CD14-positive monocyte (primary cell): ENCODE measurements around the gene PLD6. TPM values are rescaled to one million over a fixed set of nuclear protein-coding genes. Genes with fewer than 3 reads are reported as not detected.
"Not testable (repeated sequence)": the region's sequence is repeated elsewhere in the genome, so short reads cannot be mapped to it uniquely, and the experiment has no call there.

ENCODE experiments used
- DNase-seq, 3 donors: peaks; one replicate each; pipeline ENCODE4 v3.0.0-alpha.2; 2011 to 2022
- H2AFZ ChIP-seq: 2 replicates; pipeline ENCODE4 v1.6.0; 2012; ENCODE audit warnings: mild to moderate bottlenecking, low read depth, low read length, inconsistent platforms; ENCODE audit not compliant: insufficient read depth, poor library complexity, severe bottlenecking
- H3K27ac ChIP-seq, 2 donors: 1 replicate in 1 of 2; 2 replicates in 1 of 2; pipeline ENCODE4 v1.5.1; 2012 to 2013; ENCODE audit warnings: low read length in 2 of 2, control low read depth in 1 of 2, inconsistent platforms in 1 of 2, low read depth in 1 of 2, mild to moderate bottlenecking in 1 of 2
- H3K27me3 ChIP-seq, 2 donors: one replicate each; pipeline versions ENCODE4 v1.6.0 to v1.6.1; 2011 to 2013; ENCODE audit warnings: low read length in 2 of 2; ENCODE audit not compliant: control insufficient read depth in 2 of 2, insufficient read depth in 2 of 2
- H3K36me3 ChIP-seq, 2 donors: replicated peaks in 1 of 2; 1 replicate in 1 of 2; 2 replicates in 1 of 2; pipeline versions ENCODE4 v1.5.1 to v1.6.1; 2012 to 2013; ENCODE audit warnings: low read length in 2 of 2, control low read depth in 1 of 2, inconsistent platforms in 1 of 2, mild to moderate bottlenecking in 1 of 2; ENCODE audit not compliant: insufficient read depth in 2 of 2, control insufficient read depth in 1 of 2
- H3K4me1 ChIP-seq, 2 donors: 1 replicate in 1 of 2; 2 replicates in 1 of 2; pipeline versions ENCODE4 v1.5.1 to v1.6.1; 2012 to 2013; ENCODE audit warnings: low read length in 2 of 2, control low read depth in 1 of 2, inconsistent platforms in 1 of 2, mild to moderate bottlenecking in 1 of 2, moderate library complexity in 1 of 2; ENCODE audit not compliant: insufficient read depth in 2 of 2, control insufficient read depth in 1 of 2
- H3K4me2 ChIP-seq: replicated peaks from 2 replicates; pipeline ENCODE3; 2012; ENCODE audit warnings: low read length, moderate library complexity, mild to moderate bottlenecking; ENCODE audit not compliant: poor library complexity, severe bottlenecking; ENCODE audit errors: extremely low read depth
- H3K4me3 ChIP-seq, 3 experiments: fragments of 200-600 bp in 1 of 3; sonication (generic) in 1 of 3; replicated peaks in 1 of 3; 1 replicate in 2 of 3; 2 replicates in 1 of 3; pipeline ENCODE4 v1.5.1; 2011 to 2013; ENCODE audit warnings: low read length in 3 of 3, mild to moderate bottlenecking in 3 of 3, control low read depth in 2 of 3, low read depth in 2 of 3, inconsistent platforms in 1 of 3, moderate library complexity in 1 of 3
- H3K79me2 ChIP-seq: 2 replicates; pipeline ENCODE4 v1.6.0; 2012; ENCODE audit warnings: mild to moderate bottlenecking, control low read depth, inconsistent platforms, low read length, moderate library complexity; ENCODE audit not compliant: insufficient read depth
- H3K9ac ChIP-seq: 2 replicates; pipeline ENCODE4 v1.6.0; 2017; ENCODE audit warnings: low read length, mild to moderate bottlenecking; ENCODE audit not compliant: insufficient read depth, poor library complexity, severe bottlenecking
- H3K9me3 ChIP-seq, 2 donors: replicated peaks in 1 of 2; 1 replicate in 1 of 2; 2 replicates in 1 of 2; pipeline versions ENCODE4 v1.5.1 to v1.6.1; 2012 to 2013; ENCODE audit warnings: low read length in 2 of 2, control low read depth in 1 of 2; ENCODE audit not compliant: control insufficient read depth in 1 of 2, insufficient read depth in 1 of 2
- H4K20me1 ChIP-seq: 2 replicates; pipeline ENCODE4 v1.6.0; 2012; ENCODE audit warnings: mild to moderate bottlenecking, low read length, control low read depth, moderate library complexity; ENCODE audit not compliant: insufficient read depth
- H3K27ac Mint-ChIP-seq, 7 donors: one replicate each; pipeline ENCODE4 v1.8.0; 2020; ENCODE audit warnings: mild to moderate bottlenecking in 7 of 7, mixed read lengths in 7 of 7, moderate library complexity in 6 of 7, inconsistent platforms in 2 of 7
- H3K27me3 Mint-ChIP-seq, 3 donors: one replicate each; pipeline ENCODE4 v1.8.0; 2021 to 2022; ENCODE audit warnings: low read depth in 3 of 3, mild to moderate bottlenecking in 3 of 3, mixed read lengths in 3 of 3, moderate library complexity in 3 of 3, inconsistent platforms in 1 of 3
- H3K36me3 Mint-ChIP-seq, 2 donors: one replicate each; pipeline ENCODE4 v1.8.0; 2020; ENCODE audit warnings: mixed read lengths in 2 of 2, inconsistent platforms in 1 of 2, mild to moderate bottlenecking in 1 of 2
- H3K4me1 Mint-ChIP-seq: one replicate; pipeline ENCODE4 v1.8.0; 2020; ENCODE audit warnings: mild to moderate bottlenecking, mixed read lengths
- H3K4me3 Mint-ChIP-seq, 2 donors: one replicate each; pipeline ENCODE4 v1.8.0; 2020; ENCODE audit warnings: mild to moderate bottlenecking in 2 of 2, mixed read lengths in 2 of 2, moderate library complexity in 1 of 2
- H3K9me3 Mint-ChIP-seq, 7 donors: one replicate each; pipeline ENCODE4 v1.8.0; 2020 to 2022; ENCODE audit warnings: mixed read lengths in 7 of 7, mild to moderate bottlenecking in 6 of 7, moderate library complexity in 6 of 7, inconsistent platforms in 2 of 7
- WGBS: methylation state at CpG from one replicate; pipeline ENCODE4 v1.1.5; 2013; ENCODE audit warnings: missing lambda C conversion rate; ENCODE audit not compliant: insufficient coverage; 5-methylcytosine and 5-hydroxymethylcytosine counted together
- intact Hi-C, 2 donors: fragments of 100-400 bp; cut with micrococcal nuclease; formaldehyde crosslinking; loops; one replicate each; pipeline versions ENCODE4 v1.15.0 to v1.15.1; 2023
- polyA minus RNA-seq: library from RNA; depleted of rRNA, polyadenylated mRNA; stranded (reverse); fragments of >200 nt; gene quantifications from 2 replicates; pipeline ENCODE4 v1.2.3, GENCODE V29; 2012
- polyA plus RNA-seq, 3 donors: library from polyadenylated mRNA; depleted of rRNA in 1 of 3; unstranded in 2 of 3; stranded (reverse) in 1 of 3; fragments of 300-500 nt in 2 of 3; fragments of >200 nt in 1 of 3; fragmentation: Illumina TruSeq in 2 of 3; gene quantifications; 1 replicate in 2 of 3; 2 replicates in 1 of 3; pipeline ENCODE4 v1.2.3, GENCODE V29; 2012 to 2021
- total RNA-seq, 12 experiments: library from RNA in 1 of 12; stranded (reverse) in 1 of 12; fragments of 120-200 nt in 1 of 12; gene quantifications; one replicate each; pipeline ENCODE4 v1.2.4 and lab custom pipeline; 2013 to 2026; ENCODE audit warnings: mixed read lengths in 6 of 12, inconsistent platforms in 1 of 12
- TF ChIP-seq, protein P1 (sequence below): fragments of 200-600 bp; IDR thresholded peaks from one replicate; pipeline ENCODE4 v1.8.0; 2022; ENCODE audit warnings: antibody characterized with exemption, mild to moderate bottlenecking

PLD6 gene
- 0.37 TPM for total RNA-seq (2013)
- under 1 TPM; 0.16 to 0.76 (median 0.50) TPM for polyA plus RNA-seq
- polyA minus RNA-seq, result 0.42 and 1.0 TPM in 2 replicates
- total RNA-seq (lab: John Stamatoyannopoulos, UW), result 0.06 to 2.1 (median 0.63) reads per million in 11 experiments

GRCh38 chr17:17206124-17206912 is at the start of gene PLD6:
Gene PLD6, minus strand, starts transcription at chr17:17206333. Its CDS starts 47 bp downstream, at chr17:17206286.
- Mint-ChIP-seq H3K27ac (peak within 1 kb of the TSS; percentile 12 to 78 (median 50)), H3K4me3 (peak within 1 kb of the TSS; percentile 80 to 91), H3K36me3 (peaks cover 19 to 31% of the 10 kb centered on the region in 2 donors), H3K27me3 (peaks cover 13 to 19% (median 15%) of the 10 kb centered on the region in 3 donors), H3K4me1 (peaks cover 23% of the 10 kb centered on the region), H3K9me3 (peaks cover 0 to 7% (median 0%) of the 10 kb centered on the region in 7 donors)
- Histone ChIP-seq H3K36me3 (peaks cover 2 to 9% of the 10 kb centered on the region in 2 donors), H3K4me2 (peak within 1 kb of the TSS; percentile 63), H3K4me3 (peak within 1 kb of the TSS; percentile 31 to 65 (median 33)), H2AFZ (peak within 1 kb of the TSS; percentile 75), H3K27me3 (peaks cover 0 to 5% of the 10 kb centered on the region in 2 donors), H3K79me2 (no peaks in the 10 kb centered on the region), H4K20me1 (peaks cover 3% of the 10 kb centered on the region), H3K4me1 (peaks cover 16 to 26% of the 10 kb centered on the region in 2 donors), H3K27ac (no peak within 1 kb of the TSS), H3K9ac (peak within 1 kb of the TSS; percentile 51), H3K9me3 (no peaks in the 10 kb centered on the region)
- WGBS, result 20% methylated on average over 78 of the region's 78 CpGs
- DNase-seq, result peak; percentile 72 to 85 (median 78)
- TF ChIP-seq, protein P1, sequence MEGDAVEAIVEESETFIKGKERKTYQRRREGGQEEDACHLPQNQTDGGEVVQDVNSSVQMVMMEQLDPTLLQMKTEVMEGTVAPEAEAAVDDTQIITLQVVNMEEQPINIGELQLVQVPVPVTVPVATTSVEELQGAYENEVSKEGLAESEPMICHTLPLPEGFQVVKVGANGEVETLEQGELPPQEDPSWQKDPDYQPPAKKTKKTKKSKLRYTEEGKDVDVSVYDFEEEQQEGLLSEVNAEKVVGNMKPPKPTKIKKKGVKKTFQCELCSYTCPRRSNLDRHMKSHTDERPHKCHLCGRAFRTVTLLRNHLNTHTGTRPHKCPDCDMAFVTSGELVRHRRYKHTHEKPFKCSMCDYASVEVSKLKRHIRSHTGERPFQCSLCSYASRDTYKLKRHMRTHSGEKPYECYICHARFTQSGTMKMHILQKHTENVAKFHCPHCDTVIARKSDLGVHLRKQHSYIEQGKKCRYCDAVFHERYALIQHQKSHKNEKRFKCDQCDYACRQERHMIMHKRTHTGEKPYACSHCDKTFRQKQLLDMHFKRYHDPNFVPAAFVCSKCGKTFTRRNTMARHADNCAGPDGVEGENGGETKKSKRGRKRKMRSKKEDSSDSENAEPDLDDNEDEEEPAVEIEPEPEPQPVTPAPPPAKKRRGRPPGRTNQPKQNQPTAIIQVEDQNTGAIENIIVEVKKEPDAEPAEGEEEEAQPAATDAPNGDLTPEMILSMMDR, result no peak
- intact Hi-C loops, result no loop called here

DNA sequence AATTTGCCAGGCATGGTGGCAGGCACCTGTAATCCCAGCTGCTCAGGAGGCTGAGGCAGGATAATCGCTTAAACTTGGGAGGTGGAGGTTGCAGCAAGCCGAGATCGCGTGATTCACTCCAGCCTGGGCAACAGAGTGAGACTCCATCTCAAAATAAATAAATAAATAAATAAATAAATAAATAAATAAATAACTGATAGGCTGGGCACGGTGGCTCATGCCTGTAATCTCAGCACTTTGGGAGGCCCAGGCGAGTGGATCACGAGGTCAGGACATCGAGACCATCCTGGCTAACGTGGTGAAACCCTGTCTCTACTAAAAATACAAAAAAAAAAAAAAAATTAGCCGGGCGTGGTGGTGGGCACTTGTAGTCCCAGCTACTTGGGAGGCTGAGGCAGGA is 49.6 kb upstream of the PLD6 start:
- H4K20me1 ChIP-seq, H3K4me1 Mint-ChIP-seq, H3K27me3 Mint-ChIP-seq, H3K4me3 ChIP-seq, H3K9me3 Mint-ChIP-seq, H3K4me3 Mint-ChIP-seq, H3K27me3 ChIP-seq, H3K4me1 ChIP-seq, H3K27ac ChIP-seq, H3K9ac ChIP-seq, H3K79me2 ChIP-seq, H3K4me2 ChIP-seq, H3K9me3 ChIP-seq, H2AFZ ChIP-seq, intact Hi-C loops, DNase-seq: not testable (repeated sequence)
- Mint-ChIP-seq H3K27ac (peak overlapping the region in 1 of 7 donors; percentile 54), H3K36me3 (peaks cover 72 to 95% of the 10 kb centered on the region in 2 donors)
- WGBS, result 100% methylated on average over 2 of the region's 11 CpGs
- H3K36me3 ChIP-seq, result peaks cover 71 to 92% of the 10 kb centered on the region in 2 donors
